Measurements from ENCODE around the gene SOX21. TPM values are rescaled to one million over a fixed set of nuclear protein-coding genes. Genes with fewer than 3 reads are reported as not detected.

The SOX21 gene
- total and polyA plus RNA-seq, 8 donors, result 2.4 to 32.4 (median 5.4) TPM; not detected in 1

GRCh38 chr13:94700536-94700935 is 11.8 kb downstream of the SOX21 start:
- no peaks in the 10 kb centered on the region for H3K36me3 ChIP-seq
- WGBS, 5 donors, result 78 to 90% (median 83%) methylated on average over 5 of the region's 5 CpGs
- TF ChIP-seq POLR2A (IDR thresholded peaks at IDR 0.05) (no peak), CTCF (IDR thresholded peaks at IDR 0.05) (no peak), POLR2AphosphoS5 (IDR thresholded peaks at IDR 0.05) (no peak), EP300 (IDR thresholded peaks at IDR 0.05) (no peak)
- H3K4me1 ChIP-seq, result peaks cover 0 to 15% (median 8%) of the 10 kb centered on the region in 4 donors
- intact Hi-C loops (cut with DNase I; ENCODE audit: low total_unique reads), result no loop called here
- no peak overlapping the region for H3K4me3 ChIP-seq
- H3K27ac ChIP-seq, result no peak overlapping the region
- DNase-seq, result no peak
- H3K27me3 ChIP-seq, result peaks cover 4 to 82% (median 41%) of the 10 kb centered on the region in 3 donors
- peaks cover 0 to 13% (median 0%) of the 10 kb centered on the region in 4 donors for H3K9me3 ChIP-seq

- no peak overlapping the region for H3K4me3 ChIP-seq
- intact Hi-C loops (cut with DNase I; ENCODE audit: low total_unique reads), result no loop called here
- no peaks in the 10 kb centered on the region for H3K36me3 ChIP-seq
- H3K27ac ChIP-seq, result no peak overlapping the region
- TF ChIP-seq POLR2AphosphoS5 (IDR thresholded peaks at IDR 0.05) (no peak), CTCF (IDR thresholded peaks at IDR 0.05) (no peak), EP300 (IDR thresholded peaks at IDR 0.05) (no peak), POLR2A (IDR thresholded peaks at IDR 0.05) (no peak)
- peaks cover 4 to 78% (median 36%) of the 10 kb centered on the region in 3 donors for H3K27me3 ChIP-seq
- peaks cover 0 to 10% (median 0%) of the 10 kb centered on the region in 4 donors for H3K9me3 ChIP-seq
- peaks cover 0 to 15% (median 8%) of the 10 kb centered on the region in 4 donors for H3K4me1 ChIP-seq
- WGBS, 5 donors, result 22 to 54% (median 37%) methylated on average over 3 of the region's 3 CpGs
- DNase-seq, result no peak
Observed at GRCh38 chr13:94700051-94700535, 12.3 kb downstream of the SOX21 start.

- DNase-seq, result no peak
- TF ChIP-seq POLR2A (IDR thresholded peaks at IDR 0.05) (no peak), CTCF (IDR thresholded peaks at IDR 0.05) (no peak), EP300 (IDR thresholded peaks at IDR 0.05) (no peak), POLR2AphosphoS5 (IDR thresholded peaks at IDR 0.05) (no peak)
- Histone ChIP-seq H3K36me3 (no peaks in the 10 kb centered on the region), H3K27me3 (peaks cover 0 to 39% (median 2%) of the 10 kb centered on the region in 3 donors), H3K9me3 (no peaks in the 10 kb centered on the region), H3K27ac (no peak overlapping the region), H3K4me1 (no peaks in the 10 kb centered on the region), H3K4me3 (no peak overlapping the region)
- intact Hi-C loops (cut with DNase I; ENCODE audit: low total_unique reads), result no loop called here
- WGBS, 5 donors, result 77 to 89% (median 82%) methylated on average over 1 of the region's 1 CpG
Observed at GRCh38 chr13:94696171-94696570, 16.2 kb downstream of the SOX21 start.

- intact Hi-C loops (cut with DNase I; ENCODE audit: low total_unique reads), result no loop called here
- TF ChIP-seq POLR2AphosphoS5 (IDR thresholded peaks at IDR 0.05) (no peak), CTCF (IDR thresholded peaks at IDR 0.05) (no peak), POLR2A (IDR thresholded peaks at IDR 0.05) (no peak), EP300 (IDR thresholded peaks at IDR 0.05) (no peak)
- DNase-seq, result peak in 1 of 2 donors; percentile 12
- Histone ChIP-seq H3K36me3 (no peaks in the 10 kb centered on the region), H3K4me3 (no peak overlapping the region), H3K27me3 (peaks cover 0 to 19% (median 0%) of the 10 kb centered on the region in 3 donors), H3K9me3 (no peaks in the 10 kb centered on the region), H3K4me1 (no peaks in the 10 kb centered on the region), H3K27ac (no peak overlapping the region)
- 78 to 89% (median 83%) methylated on average over 4 of the region's 4 CpGs for WGBS, 5 donors
Observed at GRCh38 chr13:94692030-94692429, 20.3 kb downstream of the SOX21 start.
